HG02763 (cell line): ENCODE results near the gene FAM180A.
"Not testable (repeated sequence)": the region's sequence is repeated elsewhere in the genome, so short reads cannot be mapped to it uniquely, and the experiment has no call there.

Experiments used
- ATAC-seq: cut with Tn5 transposase; IDR thresholded peaks from one replicate; pipeline ENCODE4 v1.9.1; 2021; ENCODE audit warnings: mild to moderate bottlenecking, moderate library complexity; ENCODE audit not compliant: unreplicated experiment

The FAM180A gene

DNA sequence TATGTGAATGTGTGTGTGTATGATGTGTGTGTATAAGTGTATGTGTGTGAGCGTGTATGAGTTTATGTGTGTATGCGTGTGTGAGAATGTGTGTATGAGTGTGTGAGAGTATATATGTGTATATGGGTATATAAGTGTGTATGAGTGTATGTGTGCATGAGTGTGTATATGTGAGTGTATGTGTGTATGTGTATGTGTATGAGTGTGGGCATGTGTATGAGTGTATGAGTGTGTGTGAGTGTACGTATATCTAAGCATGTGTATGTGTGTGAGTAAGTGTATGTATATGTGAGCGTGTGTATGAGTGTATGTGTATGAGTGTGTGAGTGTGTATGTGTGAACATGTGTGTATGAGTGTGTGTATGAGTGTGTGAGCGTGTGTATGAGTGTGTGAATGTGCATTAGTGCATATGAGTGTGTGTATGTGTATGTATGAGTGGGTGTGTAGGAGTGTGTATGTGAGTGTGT, 33.5 kb downstream of the FAM180A start:
- no peak for ATAC-seq

- no peak for ATAC-seq
Measured at GRCh38 chr7:135714534-135715009, 34.0 kb downstream of the FAM180A start.

GRCh38 chr7:135713836-135714470, 34.7 kb downstream of the FAM180A start:
- ATAC-seq, result no peak

GRCh38 chr7:135712796-135713195, 35.8 kb downstream of the FAM180A start:
- no peak for ATAC-seq

GRCh38 chr7:135712182-135712782, 36.3 kb downstream of the FAM180A start:
- ATAC-seq, result no peak

- ATAC-seq, result no peak
Measured at GRCh38 chr7:135711139-135711469, 37.5 kb downstream of the FAM180A start.

GRCh38 chr7:135710417-135711138, 38.0 kb downstream of the FAM180A start:
- no peak for ATAC-seq

DNA sequence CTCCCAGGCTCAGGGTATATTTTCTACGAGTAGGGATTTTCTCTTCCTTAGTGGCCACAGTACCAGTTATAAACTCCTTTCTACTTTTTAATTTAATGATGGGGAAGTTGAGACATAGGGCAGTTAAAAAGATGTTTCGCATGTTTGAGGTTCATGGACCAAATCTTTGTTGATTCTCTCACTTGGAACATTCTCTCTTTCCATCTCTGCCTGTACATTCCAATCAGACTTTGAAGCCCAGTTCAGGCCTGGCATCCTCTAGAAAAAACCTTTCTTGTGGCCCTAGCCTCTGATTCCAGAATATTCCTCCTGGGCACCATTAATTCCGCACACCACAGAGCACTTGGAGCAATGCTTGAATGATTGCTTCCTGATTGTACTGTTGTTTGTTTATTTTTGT, 39.1 kb downstream of the FAM180A start:
- ATAC-seq, result no peak

- ATAC-seq, result no peak
Measured at GRCh38 chr7:135708041-135708440, 40.6 kb downstream of the FAM180A start.

DNA sequence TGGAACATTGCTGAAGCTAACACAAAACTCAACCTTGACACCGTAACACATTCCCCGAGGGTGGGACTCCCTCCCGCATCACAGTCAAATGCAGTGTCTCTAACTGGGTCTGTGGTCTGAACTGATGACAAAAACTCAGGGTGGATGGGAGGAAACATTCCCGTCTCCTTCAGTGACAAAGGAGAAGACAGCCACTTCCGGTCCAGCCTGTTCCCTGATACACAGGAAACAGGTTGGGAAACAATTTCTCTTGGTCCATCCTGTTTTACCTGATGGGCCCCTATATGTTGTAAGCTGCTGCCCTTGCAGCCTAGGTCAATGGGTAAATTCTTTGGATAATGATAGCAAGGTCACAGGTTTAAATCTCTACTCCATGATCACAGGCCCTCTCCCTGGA, 41.0 kb downstream of the FAM180A start:
- ATAC-seq, result no peak

- ATAC-seq, result no peak
Measured at GRCh38 chr7:135706858-135707569, 41.6 kb downstream of the FAM180A start.

GRCh38 chr7:135706038-135706742, 42.4 kb downstream of the FAM180A start:
- ATAC-seq, result no peak

- no peak for ATAC-seq
Measured at GRCh38 chr7:135704698-135705097, 43.9 kb downstream of the FAM180A start.

DNA sequence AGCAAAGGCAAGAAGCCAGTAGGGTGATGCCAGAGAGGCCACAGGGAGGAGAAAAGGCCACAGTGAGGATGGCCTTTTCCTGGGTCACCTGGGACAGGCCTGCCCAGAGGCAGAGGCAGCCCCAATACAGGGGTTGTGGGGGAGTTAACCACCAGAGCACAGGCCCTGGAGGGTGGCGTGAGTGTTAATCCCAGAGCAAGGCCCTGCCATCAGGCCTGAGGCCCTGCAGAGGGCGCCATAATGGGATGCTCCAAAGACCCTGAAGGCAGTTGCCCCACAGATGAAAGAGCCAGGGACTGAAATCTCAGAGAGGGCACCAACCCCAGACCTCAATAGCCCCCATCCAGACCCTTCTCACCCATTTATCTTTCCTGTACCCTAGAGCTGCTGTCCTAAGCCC, 44.5 kb downstream of the FAM180A start:
- no peak for ATAC-seq

DNA sequence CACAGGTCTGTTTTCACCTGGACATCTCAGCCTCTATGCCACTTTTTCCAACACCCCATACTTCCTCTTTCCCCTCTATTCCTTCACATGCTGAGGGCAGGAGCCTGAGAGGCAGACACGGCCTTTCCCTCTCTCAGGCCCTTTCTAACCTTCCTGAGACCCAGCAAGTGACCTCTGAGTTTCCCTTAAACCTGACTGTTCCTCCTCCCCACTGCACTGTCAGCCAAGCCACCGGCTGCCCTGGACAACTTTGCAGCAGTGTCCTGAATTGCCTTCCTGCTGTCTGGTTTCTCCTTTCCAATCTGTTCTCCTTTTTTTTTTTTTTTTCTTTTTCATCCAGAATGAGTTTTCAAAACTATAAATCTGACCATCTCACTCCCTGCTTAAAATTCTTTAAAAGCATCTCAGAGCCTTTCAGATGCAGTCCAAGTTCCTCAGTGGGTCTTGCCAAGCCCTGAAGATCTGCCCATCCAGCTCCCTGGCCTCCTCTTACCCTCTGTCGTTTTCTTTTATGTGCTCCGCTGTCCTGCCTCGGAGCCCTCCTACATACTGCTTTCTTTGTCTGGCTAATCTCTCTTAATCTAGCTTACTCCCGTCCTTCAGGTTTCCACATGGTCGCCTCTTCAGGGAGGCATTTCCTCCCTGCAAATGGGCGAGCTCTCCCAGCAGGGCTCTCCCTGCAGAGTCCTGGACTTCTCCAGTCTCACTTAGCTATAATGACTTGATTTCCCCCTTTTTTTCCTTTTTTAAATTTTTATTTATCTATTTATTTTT, 51.1 kb downstream of the FAM180A start:
- no peak for ATAC-seq

GRCh38 chr7:135693558-135693957, 55.1 kb downstream of the FAM180A start:
- no peak for ATAC-seq

DNA sequence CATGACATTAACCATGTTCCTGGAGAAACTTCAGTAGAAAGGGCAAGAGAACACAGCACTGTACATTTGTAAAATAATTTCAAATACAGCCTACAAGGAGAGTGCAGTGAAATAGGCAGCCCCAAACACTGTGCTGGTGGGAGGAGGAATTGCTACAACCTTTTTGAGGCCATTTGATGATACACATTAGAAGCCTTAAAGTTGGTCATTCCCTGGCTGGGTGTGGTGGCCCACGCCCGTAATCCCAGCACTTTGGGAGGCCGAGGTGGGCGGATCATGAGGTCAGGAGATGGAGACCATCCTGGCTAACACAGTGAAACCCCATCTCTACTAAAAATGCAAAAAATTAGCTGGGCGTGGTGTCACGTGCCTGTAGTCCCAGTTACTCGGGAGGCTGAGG, 56.0 kb downstream of the FAM180A start:
- ATAC-seq, result not testable (repeated sequence)

GRCh38 chr7:135692055-135692454, 56.6 kb downstream of the FAM180A start:
- ATAC-seq, result no peak

- ATAC-seq, result no peak
Measured at GRCh38 chr7:135690566-135690965, 58.0 kb downstream of the FAM180A start.

- no peak for ATAC-seq
Measured at GRCh38 chr7:135687466-135687865, 61.1 kb downstream of the FAM180A start.
